ENCODE data around the gene RAP2A. TPM values are rescaled to one million over a fixed set of nuclear protein-coding genes. Genes with fewer than 3 reads are reported as not detected.

The RAP2A gene
- total RNA-seq, 3 donors from 2014 or later (not counting 1 experiment from before 2014, with no cell fraction given) = 25.9 to 48.1 (median 30.9) TPM

GRCh38 chr13:97440598-97441170, 6.7 kb downstream of the RAP2A start:
- no peak overlapping the region for H3K4me3 Mint-ChIP-seq
- ATAC-seq (no peak), DNase-seq (no peak)
- WGBS (ENCODE audit: insufficient coverage) = no CpG with 5 or more reads among the region's 2 CpGs
- no peak overlapping the region for H3K4me3 ChIP-seq (ENCODE audit: low read length)
- H3K9me3 Mint-ChIP-seq = no peaks in the 10 kb centered on the region
- H3K4me1 ChIP-seq (ENCODE audit: control insufficient read depth, insufficient read depth, low read length) = no peaks in the 10 kb centered on the region
- no peaks in the 10 kb centered on the region for H3K27me3 Mint-ChIP-seq (ENCODE audit: low read depth in 2 of 2)
- no peaks in the 10 kb centered on the region for H3K27me3 ChIP-seq (ENCODE audit: control insufficient read depth, insufficient read depth, low read length)
- peaks cover 16 to 23% of the 10 kb centered on the region in 2 donors for H3K4me1 Mint-ChIP-seq
- peaks cover 2% of the 10 kb centered on the region for H3K36me3 ChIP-seq (ENCODE audit: control insufficient read depth, insufficient read depth, low read length)
- H3K36me3 Mint-ChIP-seq = no peaks in the 10 kb centered on the region
- H3K27ac Mint-ChIP-seq = no peak overlapping the region
- H3K27ac ChIP-seq (ENCODE audit: low read length) = no peak overlapping the region
- intact Hi-C loops (cut with micrococcal nuclease) = no loop called here
- no peaks in the 10 kb centered on the region for H3K9me3 ChIP-seq (ENCODE audit: control insufficient read depth, insufficient read depth, low read length)
- no peak for TF ChIP-seq CTCF (IDR thresholded peaks at IDR 0.05)

GRCh38 chr13:97441368-97441767, 7.4 kb downstream of the RAP2A start:
- Histone ChIP-seq H3K27me3 (ENCODE audit: control insufficient read depth, insufficient read depth, low read length) (no peaks in the 10 kb centered on the region), H3K9me3 (ENCODE audit: control insufficient read depth, insufficient read depth, low read length) (no peaks in the 10 kb centered on the region), H3K4me3 (ENCODE audit: low read length) (no peak overlapping the region), H3K36me3 (ENCODE audit: control insufficient read depth, insufficient read depth, low read length) (peaks cover 2% of the 10 kb centered on the region), H3K27ac (ENCODE audit: low read length) (no peak overlapping the region), H3K4me1 (ENCODE audit: control insufficient read depth, insufficient read depth, low read length) (no peaks in the 10 kb centered on the region)
- intact Hi-C loops (cut with micrococcal nuclease) = no loop called here
- Mint-ChIP-seq H3K4me1 (peaks cover 16 to 18% of the 10 kb centered on the region in 2 donors), H3K36me3 (no peaks in the 10 kb centered on the region), H3K27me3 (ENCODE audit: low read depth in 2 of 2) (no peaks in the 10 kb centered on the region), H3K27ac (peak overlapping the region in 1 of 2 donors; percentile 45), H3K4me3 (no peak overlapping the region), H3K9me3 (no peaks in the 10 kb centered on the region)
- DNase-seq (no peak), ATAC-seq (no peak)
- no peak for TF ChIP-seq CTCF (IDR thresholded peaks at IDR 0.05)

GRCh38 chr13:97445522-97446187, 11.7 kb downstream of the RAP2A start:
- no peaks in the 10 kb centered on the region for H3K27me3 Mint-ChIP-seq (ENCODE audit: low read depth in 2 of 2)
- H3K27ac Mint-ChIP-seq = peak overlapping the region in 1 of 2 donors; percentile 39
- DNase-seq (no peak), ATAC-seq (no peak)
- H3K4me3 ChIP-seq (ENCODE audit: low read length) = no peak overlapping the region
- H3K27ac ChIP-seq (ENCODE audit: low read length) = no peak overlapping the region
- no peaks in the 10 kb centered on the region for H3K27me3 ChIP-seq (ENCODE audit: control insufficient read depth, insufficient read depth, low read length)
- no peaks in the 10 kb centered on the region for H3K9me3 ChIP-seq (ENCODE audit: control insufficient read depth, insufficient read depth, low read length)
- H3K9me3 Mint-ChIP-seq = no peaks in the 10 kb centered on the region
- intact Hi-C loops (cut with micrococcal nuclease) = no loop called here
- H3K4me1 ChIP-seq (ENCODE audit: control insufficient read depth, insufficient read depth, low read length) = no peaks in the 10 kb centered on the region
- no peak overlapping the region for H3K4me3 Mint-ChIP-seq
- H3K36me3 ChIP-seq (ENCODE audit: control insufficient read depth, insufficient read depth, low read length) = peaks cover 2% of the 10 kb centered on the region
- no peak for TF ChIP-seq CTCF (IDR thresholded peaks at IDR 0.05)
- H3K36me3 Mint-ChIP-seq = no peaks in the 10 kb centered on the region
- peaks cover 21 to 28% of the 10 kb centered on the region in 2 donors for H3K4me1 Mint-ChIP-seq

- Histone ChIP-seq H3K9me3 (ENCODE audit: control insufficient read depth, insufficient read depth, low read length) (no peaks in the 10 kb centered on the region), H3K27ac (ENCODE audit: low read length) (no peak overlapping the region), H3K4me3 (ENCODE audit: low read length) (no peak overlapping the region), H3K4me1 (ENCODE audit: control insufficient read depth, insufficient read depth, low read length) (no peaks in the 10 kb centered on the region), H3K36me3 (ENCODE audit: control insufficient read depth, insufficient read depth, low read length) (peaks cover 4% of the 10 kb centered on the region), H3K27me3 (ENCODE audit: control insufficient read depth, insufficient read depth, low read length) (no peaks in the 10 kb centered on the region)
- no peaks in the 10 kb centered on the region for H3K27me3 Mint-ChIP-seq (ENCODE audit: low read depth in 2 of 2)
- no peaks in the 10 kb centered on the region for H3K9me3 Mint-ChIP-seq
- no peak for TF ChIP-seq CTCF (IDR thresholded peaks at IDR 0.05)
- DNase-seq (no peak), ATAC-seq (no peak)
- intact Hi-C loops (cut with micrococcal nuclease) = no loop called here
- 95% methylated on average over 5 of the region's 5 CpGs for WGBS (ENCODE audit: insufficient coverage)
- no peak overlapping the region for H3K4me3 Mint-ChIP-seq
- H3K27ac Mint-ChIP-seq = no peak overlapping the region
- H3K4me1 Mint-ChIP-seq = peaks cover 21 to 29% of the 10 kb centered on the region in 2 donors
- H3K36me3 Mint-ChIP-seq = no peaks in the 10 kb centered on the region
Observed at GRCh38 chr13:97446448-97446847, 12.5 kb downstream of the RAP2A start.
